Stimulated activated CD8-positive, alpha-beta memory T cell treated with anti-CD3 and anti-CD28 coated beads, Interleukin-7, amount 100 ng/mL, for 24 hours (primary cell): ENCODE data around the gene SOST.

Experiments used
- DNase-seq: peaks from one replicate; pipeline ENCODE4 v3.0.0-alpha.2; 2020; ENCODE audit warnings: low read depth

The SOST gene

DNA sequence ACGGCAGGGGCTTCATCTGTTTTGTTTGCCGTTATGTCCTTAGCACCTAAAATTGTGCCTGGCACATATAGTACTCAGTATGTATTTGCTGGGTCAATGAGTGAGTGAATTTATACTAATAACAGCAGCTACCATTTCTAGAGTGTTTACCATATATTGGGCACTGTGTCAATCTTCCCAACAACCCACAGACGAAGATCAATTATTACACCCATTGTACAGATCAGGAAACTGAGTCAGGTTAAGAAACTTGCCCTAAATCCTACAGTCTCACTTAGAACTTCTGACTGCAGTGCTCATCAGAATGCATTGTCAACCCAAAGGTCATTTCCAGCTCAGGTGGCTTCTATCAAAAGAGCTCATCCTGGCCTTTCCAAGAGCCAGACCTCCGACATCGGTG, 52.4 kb downstream of the SOST start:
- DNase-seq: no peak
